Keratinocyte (primary cell): Measurements from ENCODE around the gene DESI1. TPM values are rescaled to one million over a fixed set of nuclear protein-coding genes. Genes with fewer than 3 reads are reported as not detected.
A peak's percentile ranks its signal among the peaks of the same experiment; 100 is the strongest.

ENCODE experiments used
- DNase-seq: peaks from one replicate; pipeline ENCODE4 v3.0.0-alpha.2; 2011; ENCODE audit warnings: low read depth, missing footprints, low spot score
- FAIRE-seq: peaks from 2 replicates; lab custom pipeline; 2011; peaks lifted over from hg19 to GRCh38; lab: Jason Lieb, UNC
- H2AFZ ChIP-seq: 2 replicates; pipeline ENCODE4 v1.6.0; 2012; ENCODE audit warnings: low read length, control low read depth, inconsistent platforms; ENCODE audit not compliant: control insufficient read depth
- H3K27ac ChIP-seq: 2 replicates; pipeline ENCODE4 v1.5.1; 2011; ENCODE audit warnings: low read length; ENCODE audit not compliant: control insufficient read depth, insufficient read depth
- H3K27me3 ChIP-seq: 3 replicates; pipeline ENCODE4 v1.6.0; 2011; ENCODE audit warnings: low read length; ENCODE audit not compliant: control insufficient read depth, insufficient read depth; ENCODE audit errors: extremely low read depth
- H3K36me3 ChIP-seq, 2 experiments: 2 replicates in 1 of 2; 3 replicates in 1 of 2; pipeline ENCODE4 v1.5.1; 2011; ENCODE audit warnings: low read length in 2 of 2, mild to moderate bottlenecking in 1 of 2; ENCODE audit not compliant: control insufficient read depth in 2 of 2, insufficient read depth in 2 of 2; ENCODE audit errors: extremely low read depth in 1 of 2
- H3K4me1 ChIP-seq: 3 replicates; pipeline ENCODE4 v1.5.1; 2011; ENCODE audit warnings: low read length; ENCODE audit not compliant: control insufficient read depth, insufficient read depth; ENCODE audit errors: extremely low read depth
- H3K4me2 ChIP-seq: 3 replicates; pipeline ENCODE4 v1.6.0; 2011; ENCODE audit warnings: low read depth, low read length; ENCODE audit not compliant: control insufficient read depth, insufficient read depth; ENCODE audit errors: extremely low read depth
- H3K4me3 ChIP-seq, 3 experiments: fragments of 200-600 bp in 1 of 3; sonication (generic) in 1 of 3; 2 replicates in 2 of 3; 3 replicates in 1 of 3; pipeline ENCODE4 v1.5.1; 2011 to 2016; ENCODE audit warnings: low read length in 3 of 3, mild to moderate bottlenecking in 3 of 3, control low read depth in 2 of 3, inconsistent platforms in 1 of 3, low read depth in 1 of 3, mixed read lengths in 1 of 3, mixed run types in 1 of 3, moderate library complexity in 1 of 3; ENCODE audit not compliant: control insufficient read depth in 2 of 3, insufficient read depth in 2 of 3; ENCODE audit errors: extremely low read depth in 1 of 3
- H3K79me2 ChIP-seq: 2 replicates; pipeline ENCODE4 v1.6.0; 2012; ENCODE audit warnings: low read length; ENCODE audit not compliant: control insufficient read depth, insufficient read depth
- H3K9ac ChIP-seq: 3 replicates; pipeline ENCODE4 v1.6.0; 2011; ENCODE audit warnings: low read length; ENCODE audit not compliant: control insufficient read depth, insufficient read depth; ENCODE audit errors: extremely low read depth
- H3K9me1 ChIP-seq: 3 replicates; pipeline ENCODE4 v1.6.0; 2011; ENCODE audit warnings: low read length; ENCODE audit not compliant: control insufficient read depth, insufficient read depth; ENCODE audit errors: extremely low read depth
- H3K9me3 ChIP-seq: 2 replicates; pipeline ENCODE4 v1.5.1; 2012; ENCODE audit warnings: low read depth, low read length; ENCODE audit not compliant: control insufficient read depth
- H4K20me1 ChIP-seq: 3 replicates; pipeline ENCODE4 v1.6.0; 2011; ENCODE audit warnings: low read length; ENCODE audit not compliant: control insufficient read depth, insufficient read depth; ENCODE audit errors: extremely low read depth
- EZH2 ChIP-seq: IDR thresholded peaks from one replicate; pipeline ENCODE4 v1.6.1; 2012; ENCODE audit warnings: inconsistent platforms, mild to moderate bottlenecking, low read length, moderate library complexity
- dilution Hi-C: fragments of 300-500 bp; cut with MboI; formaldehyde crosslinking; loops from one replicate; pipeline ENCODE4 v1.7.0; 2020; ENCODE audit warnings: low sequenced_read_pairs; ENCODE audit not compliant: extremely low pct_ligation_motif_present
- polyA minus RNA-seq, 3 experiments: library from RNA; depleted of rRNA, polyadenylated mRNA; stranded (reverse); fragments of >200 nt; gene quantifications; 1 replicate in 1 of 3; 2 replicates in 1 of 3; 3 replicates in 1 of 3; pipeline ENCODE4 v1.2.3, GENCODE V29; 2011
- polyA plus RNA-seq, 5 experiments: library from polyadenylated mRNA; depleted of rRNA in 3 of 5; stranded (reverse) in 3 of 5; stranded (forward) in 1 of 5; unstranded in 1 of 5; fragments of >200 nt; gene quantifications; 1 replicate in 1 of 5; 2 replicates in 3 of 5; 3 replicates in 1 of 5; pipeline versions ENCODE4 v1.2.1 to v1.2.3, GENCODE V29; 2011 to 2012; ENCODE audit warnings: missing spikeins in 2 of 5, low read depth in 1 of 5, low replicate concordance in 1 of 5
- TF ChIP-seq, protein P1 (sequence below), 3 experiments: IDR thresholded peaks in 1 of 3; conservative IDR thresholded peaks in 1 of 3; optimal IDR thresholded peaks in 1 of 3; 2 replicates in 2 of 3; 3 replicates in 1 of 3; pipeline versions ENCODE3 to v1.5.1; 2011; ENCODE audit warnings: low read length in 3 of 3, mild to moderate bottlenecking in 3 of 3, moderate library complexity in 2 of 3, control low read depth in 1 of 3, inconsistent platforms in 1 of 3; ENCODE audit not compliant: insufficient read depth in 2 of 3; ENCODE audit errors: extremely low read depth in 1 of 3

DESI1 gene
- polyA plus RNA-seq = 32.8 to 43.1 TPM (median 39.6 TPM) in 3 replicates
- polyA plus RNA-seq (2011; ENCODE audit: low read depth) = 8.4 TPM
- polyA plus RNA-seq (2011; cell fraction: cytosol; rRNA removed) = 34.7 and 43.8 TPM in 2 replicates
- polyA plus RNA-seq (2011; cell fraction: nucleus; rRNA removed) = 59.5 and 67.0 TPM in 2 replicates
- polyA plus RNA-seq (2012; ENCODE audit: low replicate concordance) = 26.1 and 34.9 TPM in 2 replicates
- polyA minus RNA-seq = 43.9 to 62.4 TPM (median 57.3 TPM) in 3 replicates
- polyA minus RNA-seq (2011; cell fraction: cytosol; rRNA and poly(A)+ RNA removed) = 28.0 TPM
- polyA minus RNA-seq (2011; cell fraction: nucleus; rRNA and poly(A)+ RNA removed) = 24.4 and 37.2 TPM in 2 replicates

GRCh38 chr22:41620589-41621098, at the start of gene DESI1:
Gene DESI1 (minus strand): TSS chr22:41621043. CDS start chr22:41620839, 204 bp downstream.
- DNase-seq = no peak

DNA sequence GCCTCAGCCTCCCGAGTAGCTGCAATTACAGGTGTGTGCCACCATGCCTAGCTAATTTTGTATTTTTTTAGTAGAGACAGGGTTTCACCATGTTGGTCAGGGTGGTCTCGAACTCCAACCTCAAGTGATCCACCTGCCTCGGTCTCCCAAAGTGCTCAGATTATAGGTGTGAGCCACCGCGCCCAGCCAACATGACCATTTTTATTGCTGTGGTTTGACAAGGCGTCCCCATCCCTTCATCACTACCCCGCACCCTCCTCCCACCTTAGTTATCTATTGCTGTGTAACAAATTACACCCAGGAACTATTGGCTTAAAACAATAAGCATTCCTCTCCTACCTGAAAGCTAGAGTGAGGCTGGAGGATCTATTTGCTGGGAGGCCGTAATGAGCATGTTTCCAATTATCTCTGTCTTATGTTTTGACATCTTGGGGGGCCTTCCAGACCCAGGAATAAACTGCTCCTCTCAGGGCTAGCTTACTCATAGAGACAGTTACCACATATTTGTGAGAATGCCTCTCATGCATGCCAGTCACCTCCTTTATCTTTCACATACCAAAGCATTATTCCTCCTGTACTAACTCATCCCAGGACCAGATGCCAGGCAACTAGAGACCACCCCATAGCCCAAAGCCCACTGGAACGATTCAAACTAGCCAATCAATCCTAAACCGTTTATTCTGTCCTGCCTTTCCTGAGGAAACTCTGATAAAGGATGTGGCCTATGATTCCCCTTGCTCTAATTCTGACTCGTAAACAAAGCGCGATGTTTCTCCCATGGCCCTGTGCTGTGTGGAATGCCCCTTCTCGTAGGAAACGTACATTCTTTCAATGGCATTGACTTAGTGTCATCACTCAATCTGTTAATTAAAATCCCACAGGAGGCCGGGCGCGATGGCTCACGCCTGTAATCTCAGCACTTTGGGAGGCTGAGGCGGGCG, 48.4 kb upstream of the DESI1 start:
- H2AFZ ChIP-seq = no peak overlapping the region
- no peaks in the 10 kb centered on the region for H3K9me3 ChIP-seq
- H3K36me3 ChIP-seq = peaks cover 10 to 18% of the 10 kb centered on the region in 2 experiments
- no peaks in the 10 kb centered on the region for H4K20me1 ChIP-seq
- H3K9me1 ChIP-seq = no peaks in the 10 kb centered on the region
- no peak overlapping the region for H3K4me2 ChIP-seq
- DNase-seq (no peak), FAIRE-seq (no peak)
- H3K27ac ChIP-seq = peak overlapping the region; percentile 11
- dilution Hi-C loops = no loop called here
- H3K4me1 ChIP-seq = peaks cover 25% of the 10 kb centered on the region
- H3K79me2 ChIP-seq = peaks cover 18% of the 10 kb centered on the region
- no peak overlapping the region for H3K4me3 ChIP-seq
- H3K9ac ChIP-seq = no peak overlapping the region
- TF ChIP-seq EZH2 = no peak
- TF ChIP-seq, protein P1, sequence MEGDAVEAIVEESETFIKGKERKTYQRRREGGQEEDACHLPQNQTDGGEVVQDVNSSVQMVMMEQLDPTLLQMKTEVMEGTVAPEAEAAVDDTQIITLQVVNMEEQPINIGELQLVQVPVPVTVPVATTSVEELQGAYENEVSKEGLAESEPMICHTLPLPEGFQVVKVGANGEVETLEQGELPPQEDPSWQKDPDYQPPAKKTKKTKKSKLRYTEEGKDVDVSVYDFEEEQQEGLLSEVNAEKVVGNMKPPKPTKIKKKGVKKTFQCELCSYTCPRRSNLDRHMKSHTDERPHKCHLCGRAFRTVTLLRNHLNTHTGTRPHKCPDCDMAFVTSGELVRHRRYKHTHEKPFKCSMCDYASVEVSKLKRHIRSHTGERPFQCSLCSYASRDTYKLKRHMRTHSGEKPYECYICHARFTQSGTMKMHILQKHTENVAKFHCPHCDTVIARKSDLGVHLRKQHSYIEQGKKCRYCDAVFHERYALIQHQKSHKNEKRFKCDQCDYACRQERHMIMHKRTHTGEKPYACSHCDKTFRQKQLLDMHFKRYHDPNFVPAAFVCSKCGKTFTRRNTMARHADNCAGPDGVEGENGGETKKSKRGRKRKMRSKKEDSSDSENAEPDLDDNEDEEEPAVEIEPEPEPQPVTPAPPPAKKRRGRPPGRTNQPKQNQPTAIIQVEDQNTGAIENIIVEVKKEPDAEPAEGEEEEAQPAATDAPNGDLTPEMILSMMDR (optimal IDR thresholded peaks at IDR 0.05 in 1 of 3, IDR thresholded peaks at IDR 0.05 in 1 of 3, conservative IDR thresholded peaks at IDR 0.05 in 1 of 3; ENCODE audit: extremely low read depth in 1 of 3, insufficient read depth in 2 of 3, low read length in 3 of 3) = no peak
- no peaks in the 10 kb centered on the region for H3K27me3 ChIP-seq

More at GRCh38 chr22:41620589-41621098, at the start of gene DESI1:
- Histone ChIP-seq H3K9ac (peak within 1 kb of the TSS; percentile 99), H3K4me1 (peaks cover 20% of the 10 kb centered on the region), H3K9me1 (no peaks in the 10 kb centered on the region), H2AFZ (peak within 1 kb of the TSS; percentile 90), H3K79me2 (peaks cover 87% of the 10 kb centered on the region), H4K20me1 (peaks cover 6% of the 10 kb centered on the region), H3K4me2 (peak within 1 kb of the TSS; percentile 99), H3K4me3 (peak within 1 kb of the TSS; percentile 98 to 100 (median 100)), H3K27ac (peak within 1 kb of the TSS; percentile 94), H3K9me3 (no peaks in the 10 kb centered on the region), H3K36me3 (peaks cover 10% of the 10 kb centered on the region in 2 experiments), H3K27me3 (no peaks in the 10 kb centered on the region)
- TF ChIP-seq, protein P1 (optimal IDR thresholded peaks at IDR 0.05 in 1 of 3, IDR thresholded peaks at IDR 0.05 in 1 of 3, conservative IDR thresholded peaks at IDR 0.05 in 1 of 3; ENCODE audit: extremely low read depth in 1 of 3, insufficient read depth in 2 of 3, low read length in 3 of 3) = peak in 1 of 3 experiments; percentile 9
- no peak for TF ChIP-seq EZH2
- dilution Hi-C loops = no loop called here
- no peak for FAIRE-seq
